Measurements from ENCODE around the gene ARRDC4. TPM values are rescaled to one million over a fixed set of nuclear protein-coding genes. Genes with fewer than 3 reads are reported as not detected.

ARRDC4 gene
- polyA plus RNA-seq, 6 donors from 2014 or later = 1.7 to 16.4 (median 4.3) TPM

GRCh38 chr15:97953254-97953653, 7.2 kb upstream of the ARRDC4 start:
- H3K27ac Mint-ChIP-seq = no peak overlapping the region
- no peak overlapping the region for H3K4me3 Mint-ChIP-seq
- H3K27me3 Mint-ChIP-seq = peaks cover 0 to 8% (median 5%) of the 10 kb centered on the region in 3 donors
- peaks cover 0 to 6% (median 2%) of the 10 kb centered on the region in 7 donors for H3K9me3 Mint-ChIP-seq
- ATAC-seq (ENCODE audit: low read depth in 2 of 2) (no peak), DNase-seq (no peak)
- H3K36me3 Mint-ChIP-seq = no peaks in the 10 kb centered on the region
- H3K4me1 Mint-ChIP-seq = no peaks in the 10 kb centered on the region

- Mint-ChIP-seq H3K9me3 (peaks cover 0 to 6% (median 2%) of the 10 kb centered on the region in 7 donors), H3K27me3 (peaks cover 0 to 8% (median 5%) of the 10 kb centered on the region in 3 donors), H3K36me3 (no peaks in the 10 kb centered on the region), H3K4me1 (no peaks in the 10 kb centered on the region), H3K4me3 (no peak overlapping the region), H3K27ac (no peak overlapping the region)
- no peak for ATAC-seq (ENCODE audit: low read depth in 2 of 2)
- DNase-seq = no peak
Measured at GRCh38 chr15:97953748-97954147, 6.8 kb upstream of the ARRDC4 start.

GRCh38 chr15:97955035-97955434, 5.5 kb upstream of the ARRDC4 start:
- Mint-ChIP-seq H3K4me1 (peaks cover 6 to 11% (median 7%) of the 10 kb centered on the region in 3 donors), H3K27ac (peak overlapping the region in 1 of 6 donors; percentile 31), H3K27me3 (peaks cover 0 to 8% (median 5%) of the 10 kb centered on the region in 3 donors), H3K9me3 (peaks cover 0 to 6% (median 0%) of the 10 kb centered on the region in 7 donors), H3K36me3 (no peaks in the 10 kb centered on the region), H3K4me3 (no peak overlapping the region)
- ATAC-seq (ENCODE audit: low read depth in 2 of 2) (no peak), DNase-seq (no peak)

- H3K4me3 Mint-ChIP-seq = no peak overlapping the region
- no peaks in the 10 kb centered on the region for H3K36me3 Mint-ChIP-seq
- H3K9me3 Mint-ChIP-seq = peaks cover 0 to 6% (median 0%) of the 10 kb centered on the region in 7 donors
- no peak for DNase-seq
- ATAC-seq (ENCODE audit: low read depth in 2 of 2) = no peak
- no peak overlapping the region for H3K27ac Mint-ChIP-seq
- H3K4me1 Mint-ChIP-seq = peaks cover 6 to 11% (median 8%) of the 10 kb centered on the region in 3 donors
- peaks cover 0 to 6% (median 5%) of the 10 kb centered on the region in 3 donors for H3K27me3 Mint-ChIP-seq
Measured at GRCh38 chr15:97955529-97955928, 5.0 kb upstream of the ARRDC4 start.

- no peak for ATAC-seq (ENCODE audit: low read depth in 2 of 2)
- peaks cover 22 to 28% (median 26%) of the 10 kb centered on the region in 3 donors for H3K4me1 Mint-ChIP-seq
Measured at GRCh38 chr15:97959724-97960363, 659 bp upstream of the ARRDC4 start.

GRCh38 chr15:97961067-97961954, 808 bp downstream of the ARRDC4 start:
- ATAC-seq (ENCODE audit: low read depth in 2 of 2) = peak; percentile 1 to 3
- peaks cover 22 to 28% (median 28%) of the 10 kb centered on the region in 3 donors for H3K4me1 Mint-ChIP-seq
- peaks cover 0 to 7% of the 10 kb centered on the region in 2 donors for H3K36me3 Mint-ChIP-seq
- no peaks in the 10 kb centered on the region for H3K27me3 Mint-ChIP-seq
- peak overlapping the region; percentile 89 to 93 (median 90) for H3K27ac Mint-ChIP-seq
- peak overlapping the region; percentile 73 to 93 (median 88) for H3K4me3 Mint-ChIP-seq
- no peak for DNase-seq
- no peaks in the 10 kb centered on the region for H3K9me3 Mint-ChIP-seq

More at GRCh38 chr15:97959724-97960363, 659 bp upstream of the ARRDC4 start:
- DNase-seq = no peak
- peak overlapping the region; percentile 76 to 92 (median 88) for H3K4me3 Mint-ChIP-seq
- H3K27ac Mint-ChIP-seq = peak overlapping the region; percentile 93 to 99 (median 98)
- H3K36me3 Mint-ChIP-seq = no peaks in the 10 kb centered on the region
- peaks cover 0 to 6% (median 0%) of the 10 kb centered on the region in 7 donors for H3K9me3 Mint-ChIP-seq
- H3K27me3 Mint-ChIP-seq = no peaks in the 10 kb centered on the region

- Mint-ChIP-seq H3K9me3 (no peaks in the 10 kb centered on the region), H3K27me3 (no peaks in the 10 kb centered on the region), H3K4me1 (peaks cover 22 to 28% (median 28%) of the 10 kb centered on the region in 3 donors), H3K4me3 (peak overlapping the region in 7 of 8 donors; percentile 21 to 93 (median 77)), H3K27ac (peak overlapping the region in 3 of 6 donors; percentile 36 to 82 (median 54)), H3K36me3 (peaks cover 0 to 9% of the 10 kb centered on the region in 2 donors)
- no peak for ATAC-seq (ENCODE audit: low read depth in 2 of 2)
- DNase-seq = no peak
Measured at GRCh38 chr15:97962263-97962662, 1.8 kb downstream of the ARRDC4 start.

- Mint-ChIP-seq H3K4me3 (peak overlapping the region in 3 of 8 donors; percentile 40 to 90 (median 61)), H3K27me3 (no peaks in the 10 kb centered on the region), H3K36me3 (peaks cover 0 to 9% of the 10 kb centered on the region in 2 donors), H3K4me1 (peaks cover 22 to 28% (median 28%) of the 10 kb centered on the region in 3 donors), H3K27ac (peak overlapping the region in 5 of 6 donors; percentile 3 to 83 (median 55)), H3K9me3 (no peaks in the 10 kb centered on the region)
- DNase-seq (peak; percentile 21), ATAC-seq (ENCODE audit: low read depth in 2 of 2) (no peak)
Measured at GRCh38 chr15:97963779-97964178, 3.3 kb downstream of the ARRDC4 start.

GRCh38 chr15:97966246-97966645, 5.7 kb downstream of the ARRDC4 start:
- Mint-ChIP-seq H3K27ac (peak overlapping the region in 1 of 6 donors; percentile 7), H3K36me3 (peaks cover 6 to 13% of the 10 kb centered on the region in 2 donors), H3K9me3 (no peaks in the 10 kb centered on the region), H3K4me1 (peaks cover 14 to 22% (median 17%) of the 10 kb centered on the region in 3 donors), H3K4me3 (peak overlapping the region in 1 of 8 donors; percentile 6), H3K27me3 (no peaks in the 10 kb centered on the region)
- DNase-seq (no peak), ATAC-seq (ENCODE audit: low read depth in 2 of 2) (no peak)

- H3K4me1 Mint-ChIP-seq = peaks cover 7 to 15% (median 11%) of the 10 kb centered on the region in 3 donors
- ATAC-seq (ENCODE audit: low read depth in 2 of 2) (no peak), DNase-seq (no peak)
- no peaks in the 10 kb centered on the region for H3K9me3 Mint-ChIP-seq
- no peak overlapping the region for H3K27ac Mint-ChIP-seq
- peaks cover 11 to 17% of the 10 kb centered on the region in 2 donors for H3K36me3 Mint-ChIP-seq
- H3K4me3 Mint-ChIP-seq = no peak overlapping the region
- H3K27me3 Mint-ChIP-seq = no peaks in the 10 kb centered on the region
Measured at GRCh38 chr15:97966924-97967620, 6.6 kb downstream of the ARRDC4 start.

- ATAC-seq (ENCODE audit: low read depth in 2 of 2) (no peak), DNase-seq (no peak)
- no peaks in the 10 kb centered on the region for H3K27me3 Mint-ChIP-seq
- H3K36me3 Mint-ChIP-seq = peaks cover 11 to 23% of the 10 kb centered on the region in 2 donors
- no peak overlapping the region for H3K27ac Mint-ChIP-seq
- H3K4me1 Mint-ChIP-seq = peaks cover 7 to 12% (median 11%) of the 10 kb centered on the region in 3 donors
- no peaks in the 10 kb centered on the region for H3K9me3 Mint-ChIP-seq
- no peak overlapping the region for H3K4me3 Mint-ChIP-seq
Measured at GRCh38 chr15:97967881-97968280, 7.4 kb downstream of the ARRDC4 start.

GRCh38 chr15:97968380-97968779, 7.9 kb downstream of the ARRDC4 start:
- DNase-seq (no peak), ATAC-seq (ENCODE audit: low read depth in 2 of 2) (no peak)
- Mint-ChIP-seq H3K27ac (no peak overlapping the region), H3K36me3 (peaks cover 11 to 28% of the 10 kb centered on the region in 2 donors), H3K4me3 (no peak overlapping the region), H3K4me1 (peaks cover 5 to 10% (median 7%) of the 10 kb centered on the region in 3 donors), H3K9me3 (no peaks in the 10 kb centered on the region), H3K27me3 (no peaks in the 10 kb centered on the region)

- Mint-ChIP-seq H3K4me3 (no peak overlapping the region), H3K27me3 (no peaks in the 10 kb centered on the region), H3K9me3 (no peaks in the 10 kb centered on the region), H3K36me3 (peaks cover 11 to 19% of the 10 kb centered on the region in 2 donors), H3K4me1 (no peaks in the 10 kb centered on the region), H3K27ac (no peak overlapping the region)
- ATAC-seq (ENCODE audit: low read depth in 2 of 2) (no peak), DNase-seq (no peak)
Measured at GRCh38 chr15:97972366-97972765, 11.9 kb downstream of the ARRDC4 start.
